HG02970 (cell line): ENCODE data around the gene SLC35F3.

ENCODE experiments used
- ATAC-seq: cut with Tn5 transposase; IDR thresholded peaks from one replicate; pipeline ENCODE4 v1.9.1; 2021; ENCODE audit warnings: mild to moderate bottlenecking, moderate library complexity, moderate number of reproducible peaks; ENCODE audit not compliant: unreplicated experiment, low FRiP score

The SLC35F3 gene

DNA sequence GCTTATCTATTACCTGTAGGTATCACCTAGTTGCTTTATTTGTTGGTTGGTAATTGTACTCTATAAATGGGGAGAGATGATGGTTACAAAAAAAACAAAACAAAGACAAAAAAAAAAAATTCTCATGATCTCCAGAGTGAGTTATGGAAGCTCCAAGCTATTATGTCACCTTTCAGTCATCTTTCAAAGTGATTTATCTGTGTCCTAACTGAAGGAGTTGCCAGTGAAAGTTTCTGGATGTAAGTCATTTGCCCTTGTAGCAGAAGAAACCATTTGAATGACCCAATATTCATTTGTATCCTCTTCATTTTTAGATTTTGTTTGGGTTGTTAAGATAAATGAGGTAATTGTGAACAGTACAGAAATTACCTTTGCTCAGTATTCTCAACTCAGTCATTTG, 3.6 kb downstream of the SLC35F3 start:
- ATAC-seq: no peak

DNA sequence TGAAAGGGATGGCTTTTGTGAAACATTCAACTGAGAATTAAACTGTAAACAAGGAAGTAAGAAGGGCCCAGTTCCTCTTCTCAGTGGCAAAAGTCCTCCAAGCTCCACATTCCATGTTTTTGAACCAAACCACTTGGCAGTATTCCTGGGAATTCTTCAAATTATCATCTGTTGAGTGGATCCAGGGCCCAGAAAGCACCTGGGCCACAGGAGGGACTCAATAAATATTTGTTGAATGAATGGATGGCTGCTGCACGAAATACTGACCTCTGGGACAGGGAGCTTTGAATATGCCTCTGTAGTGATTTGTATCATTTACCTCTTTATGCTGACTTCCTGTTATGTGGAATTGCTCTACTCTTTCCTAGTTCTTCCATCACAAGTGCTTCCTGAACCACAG, 4.7 kb downstream of the SLC35F3 start:
- ATAC-seq: no peak

DNA sequence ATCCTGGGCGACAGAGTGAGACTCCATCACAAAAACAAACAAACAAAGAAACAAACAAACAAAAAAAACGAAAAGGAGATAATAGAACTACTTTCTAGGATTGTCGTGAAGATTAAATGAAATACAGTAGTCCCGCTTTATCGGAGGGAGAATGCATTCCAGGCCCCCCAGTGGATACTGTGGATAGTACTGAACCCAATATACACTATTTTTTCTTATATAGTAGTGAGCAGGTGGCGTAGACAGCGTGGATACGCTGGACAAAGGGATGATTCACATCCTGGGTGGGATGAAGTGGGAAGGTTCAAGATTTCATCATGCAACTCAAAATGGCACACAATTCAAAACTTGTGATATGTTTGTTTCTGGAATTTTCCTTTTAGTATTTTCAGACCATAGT, 8.0 kb downstream of the SLC35F3 start:
- ATAC-seq: no peak

DNA sequence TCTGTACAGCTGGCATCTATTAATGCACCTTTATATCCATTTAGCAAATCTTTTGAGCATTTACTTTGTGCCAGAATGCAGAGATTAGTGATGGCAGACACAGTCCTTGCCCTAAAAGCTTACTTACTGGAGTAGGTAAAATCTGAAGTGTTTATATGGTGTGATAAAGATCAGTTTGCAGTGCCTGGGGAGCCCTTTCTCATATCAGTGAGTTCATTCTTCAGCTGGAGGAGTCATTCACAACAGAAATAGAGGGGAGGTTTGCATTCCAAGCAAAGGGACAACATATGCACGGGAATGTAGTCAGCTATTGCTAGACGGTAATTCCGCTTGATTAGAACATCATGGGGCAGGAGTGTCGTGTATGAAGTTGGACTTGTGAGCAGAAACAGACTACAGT, 8.4 kb downstream of the SLC35F3 start:
- ATAC-seq: no peak

DNA sequence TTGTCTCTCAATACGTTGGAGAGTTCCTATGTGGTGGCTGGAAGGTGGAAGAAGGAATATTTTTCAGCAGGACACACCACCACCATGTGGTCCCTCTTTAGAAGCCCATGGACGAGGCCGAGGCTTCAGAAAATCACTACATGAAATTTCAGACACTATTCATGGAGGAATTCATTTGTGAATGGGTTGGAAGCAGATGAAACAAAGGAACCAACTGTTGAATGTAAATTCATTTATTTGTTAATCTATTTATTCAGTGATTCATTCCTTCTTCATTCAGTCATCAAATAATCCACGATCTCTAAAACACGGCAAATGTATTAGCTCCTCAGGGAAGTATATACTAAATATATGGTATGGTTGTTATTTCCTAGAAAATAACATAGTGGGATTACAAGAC, 12.2 kb downstream of the SLC35F3 start:
- ATAC-seq: no peak

DNA sequence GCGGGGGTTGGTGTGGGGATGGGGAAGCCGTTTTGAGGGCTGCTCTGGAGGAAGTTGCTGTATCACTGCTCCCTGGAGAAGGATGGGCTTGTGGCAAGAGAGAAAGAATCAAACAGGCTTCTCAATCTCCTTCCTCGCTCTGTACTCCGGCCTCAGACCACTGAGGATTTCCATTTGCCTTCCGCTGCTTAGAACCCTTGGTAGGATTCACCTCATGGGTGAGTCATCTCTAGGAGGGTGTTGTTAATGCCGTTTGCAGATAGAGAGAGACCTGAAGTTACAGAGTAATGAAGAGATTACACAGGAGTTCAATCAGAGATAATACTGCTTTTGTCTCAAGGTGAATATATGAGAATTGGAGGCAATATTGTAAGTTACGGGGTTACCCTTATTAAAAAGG, 15.3 kb downstream of the SLC35F3 start:
- no peak for ATAC-seq

DNA sequence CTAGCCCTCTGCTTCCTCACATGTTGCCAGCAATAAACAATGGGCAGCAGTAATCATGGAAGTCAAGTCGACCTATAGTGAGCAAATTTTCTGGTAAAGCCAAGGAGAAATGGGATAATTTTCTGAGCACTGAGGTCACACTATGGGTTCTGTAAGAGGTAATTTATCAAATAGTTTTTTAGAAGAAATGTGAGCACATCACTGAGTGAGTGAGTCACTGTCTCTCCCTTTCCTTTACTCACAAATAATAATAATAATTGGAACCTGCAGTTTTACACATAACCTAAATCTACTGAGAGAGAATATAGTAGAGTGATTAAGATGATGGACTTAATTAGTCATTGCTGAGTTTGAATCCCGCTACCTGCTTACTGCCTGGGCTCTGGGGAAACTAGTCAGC, 23.6 kb downstream of the SLC35F3 start:
- no peak for ATAC-seq

DNA sequence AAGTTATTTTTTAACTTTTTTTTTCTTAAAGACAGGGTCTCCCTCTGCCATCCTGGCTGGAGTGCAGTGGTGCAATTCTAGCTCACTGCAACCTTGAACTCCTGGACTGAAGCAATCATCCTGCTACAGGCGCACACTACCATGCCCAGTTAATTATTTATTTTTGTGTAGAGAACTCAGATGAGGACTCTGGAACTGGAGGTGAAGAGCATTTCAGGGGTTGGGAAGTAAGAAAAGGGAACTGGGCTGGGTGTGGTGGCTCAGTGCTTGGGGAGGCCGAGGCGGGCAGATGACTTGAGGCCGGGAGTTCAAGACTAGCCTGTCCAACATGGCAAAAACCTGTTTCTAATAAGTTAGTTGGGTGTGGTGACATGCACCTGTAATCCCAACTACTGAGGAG, 28.9 kb downstream of the SLC35F3 start:
- ATAC-seq: no peak

DNA sequence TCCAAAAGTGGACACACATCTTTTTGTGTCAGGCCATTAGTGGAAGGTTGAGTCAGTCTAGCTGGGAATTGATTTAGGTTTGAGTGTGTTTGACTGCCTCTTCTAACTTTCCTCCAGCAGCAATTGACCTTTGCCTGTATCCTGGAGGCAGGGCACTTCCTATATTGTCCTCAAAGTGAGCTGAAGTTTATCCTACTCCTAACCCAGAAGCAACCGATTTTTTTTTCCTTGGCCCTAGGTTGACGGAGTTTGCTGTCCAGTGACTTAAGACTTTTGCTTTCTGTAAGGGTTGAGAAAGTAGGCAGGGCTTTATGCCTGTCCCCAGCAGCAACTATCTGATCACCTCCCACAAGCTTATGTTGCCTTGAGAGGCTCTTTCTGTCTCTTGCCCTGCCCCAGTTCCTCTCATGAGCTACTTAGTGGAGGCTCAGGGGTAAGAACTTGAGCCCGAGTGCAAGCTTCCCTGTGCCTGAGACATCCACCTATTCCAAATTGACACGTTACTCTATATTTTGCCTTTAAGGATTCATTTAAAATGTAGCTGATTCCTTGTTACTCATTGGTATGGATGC, 30.9 kb downstream of the SLC35F3 start:
- no peak for ATAC-seq

DNA sequence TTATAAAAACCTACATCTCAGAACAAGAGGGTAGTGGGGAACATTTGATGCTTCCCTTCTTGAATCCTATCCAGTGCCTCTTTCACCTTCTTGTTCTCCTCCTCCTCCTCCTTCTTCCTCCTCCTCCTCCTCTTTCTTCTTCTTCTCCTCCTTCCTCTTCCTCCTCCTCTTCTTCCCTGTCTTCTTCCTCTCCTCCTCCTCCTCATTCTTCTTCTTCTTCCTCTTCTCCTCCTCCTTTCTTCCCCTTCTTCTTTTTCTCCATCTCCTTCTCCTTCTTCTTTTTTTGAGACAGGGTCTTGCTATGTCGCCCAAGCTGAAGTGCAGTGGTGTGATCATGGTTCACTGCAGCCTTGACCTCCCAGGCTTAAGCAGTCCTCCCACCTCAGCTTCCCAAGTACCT, 31.9 kb downstream of the SLC35F3 start:
- no peak for ATAC-seq

DNA sequence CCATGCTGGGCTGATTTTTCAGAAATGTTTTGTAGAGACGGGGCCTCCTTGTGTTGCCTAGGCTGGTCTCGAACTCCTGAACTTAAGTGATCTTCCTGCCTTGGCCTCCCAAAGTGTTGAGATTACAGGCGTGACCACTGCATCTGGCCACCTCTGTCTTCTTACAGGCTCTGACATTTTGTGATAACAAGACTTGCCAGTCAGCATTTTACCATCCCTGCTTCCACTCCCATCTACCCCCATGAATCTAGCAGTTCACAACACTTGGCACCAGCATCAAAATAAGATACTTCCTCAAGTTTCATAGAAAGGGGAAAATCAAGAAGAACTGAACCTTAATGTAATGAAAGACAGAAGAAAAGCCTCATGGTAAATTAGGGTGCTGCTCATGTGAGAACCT, 32.4 kb downstream of the SLC35F3 start:
- no peak for ATAC-seq

DNA sequence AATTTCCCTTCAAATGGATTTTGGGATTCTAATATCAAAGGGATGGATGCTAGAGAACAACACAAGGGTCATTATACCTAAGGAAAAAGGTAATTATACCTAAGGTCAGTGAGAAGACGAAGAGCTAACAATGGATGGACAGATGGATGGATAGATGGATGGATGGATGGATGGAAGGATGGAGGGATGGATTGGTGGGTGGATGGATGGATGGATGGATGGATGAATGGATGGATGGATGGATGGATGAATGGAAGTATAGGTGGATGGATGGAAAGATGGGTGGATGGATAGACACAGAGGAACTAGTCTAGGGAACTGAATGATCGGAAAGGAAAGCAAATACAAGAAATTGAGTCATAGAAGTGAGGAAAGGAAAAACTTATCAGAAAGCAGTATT, 34.0 kb downstream of the SLC35F3 start:
- no peak for ATAC-seq

DNA sequence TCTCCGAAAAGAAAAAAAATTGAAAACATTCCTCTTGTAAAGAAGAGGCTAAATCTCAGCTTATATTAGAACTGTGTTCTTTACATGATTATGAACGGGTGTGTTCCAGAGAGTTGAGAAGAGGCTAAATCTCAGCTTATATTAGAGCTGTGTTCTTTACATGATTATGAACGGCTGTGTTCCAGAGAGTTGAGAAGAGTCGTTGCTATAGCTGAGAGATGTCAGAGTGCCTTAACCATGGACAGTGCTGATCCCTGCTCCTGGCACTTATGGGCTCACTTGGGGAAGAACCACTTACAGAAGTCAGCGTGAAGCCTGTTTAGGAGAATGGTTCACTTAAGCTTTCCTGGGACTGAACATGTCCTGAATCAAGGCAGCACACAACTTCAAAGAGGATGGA, 35.0 kb downstream of the SLC35F3 start:
- ATAC-seq: no peak

DNA sequence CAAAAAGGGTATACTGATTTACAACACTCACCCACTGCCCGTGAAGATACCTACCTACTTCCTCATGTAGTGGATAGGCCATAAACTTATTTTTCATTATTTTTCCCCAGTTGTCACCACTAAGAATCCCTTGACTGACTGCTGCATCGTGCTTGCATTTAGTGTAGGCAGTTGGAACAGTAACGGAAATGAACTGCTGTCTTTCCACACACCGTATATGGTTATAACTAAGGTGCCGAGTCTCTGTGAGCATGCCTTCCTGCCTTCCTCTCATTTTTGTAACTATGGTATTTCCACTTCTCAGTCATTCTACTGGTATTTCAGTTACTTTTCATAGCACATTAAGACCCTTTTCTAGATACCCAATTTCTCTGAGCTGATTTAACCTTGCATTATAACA, 36.4 kb downstream of the SLC35F3 start:
- no peak for ATAC-seq

DNA sequence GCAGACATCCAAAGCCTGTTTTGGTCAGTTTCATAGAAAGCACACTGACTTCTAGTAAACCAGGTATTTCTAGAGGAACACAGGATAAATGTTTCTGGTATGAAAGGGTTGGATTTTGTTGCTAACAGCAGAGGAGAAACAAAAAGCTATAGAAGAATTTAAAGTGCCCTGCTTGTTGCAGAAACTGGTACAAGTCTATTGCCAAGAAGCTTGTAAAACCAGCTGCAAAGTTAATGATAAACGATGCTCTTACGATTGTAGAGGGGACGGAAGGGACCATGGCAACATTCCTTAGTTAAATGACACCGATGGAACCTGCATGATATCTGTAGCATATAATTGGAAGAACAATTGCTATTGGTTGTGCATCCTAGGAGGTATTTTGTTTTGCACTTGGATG, 40.1 kb downstream of the SLC35F3 start:
- no peak for ATAC-seq

DNA sequence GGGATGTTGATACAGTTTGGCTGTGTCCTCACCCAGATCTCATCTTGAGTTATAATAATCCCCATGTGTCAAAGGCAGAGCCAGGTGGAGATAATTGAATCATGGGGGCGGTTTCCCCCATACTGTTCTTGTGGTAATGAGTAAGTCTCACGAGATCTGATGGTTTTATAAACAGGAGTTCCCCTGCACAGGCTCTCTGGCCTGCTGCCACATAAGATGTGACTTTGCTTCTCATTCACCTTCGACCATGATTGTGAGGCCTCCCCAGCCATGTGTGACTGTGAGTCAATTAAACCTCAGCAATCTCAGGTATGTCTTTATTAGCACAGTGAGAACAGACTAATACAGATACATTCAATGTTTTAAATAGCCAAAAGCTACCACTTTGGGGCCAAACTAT, 41.1 kb downstream of the SLC35F3 start:
- no peak for ATAC-seq

DNA sequence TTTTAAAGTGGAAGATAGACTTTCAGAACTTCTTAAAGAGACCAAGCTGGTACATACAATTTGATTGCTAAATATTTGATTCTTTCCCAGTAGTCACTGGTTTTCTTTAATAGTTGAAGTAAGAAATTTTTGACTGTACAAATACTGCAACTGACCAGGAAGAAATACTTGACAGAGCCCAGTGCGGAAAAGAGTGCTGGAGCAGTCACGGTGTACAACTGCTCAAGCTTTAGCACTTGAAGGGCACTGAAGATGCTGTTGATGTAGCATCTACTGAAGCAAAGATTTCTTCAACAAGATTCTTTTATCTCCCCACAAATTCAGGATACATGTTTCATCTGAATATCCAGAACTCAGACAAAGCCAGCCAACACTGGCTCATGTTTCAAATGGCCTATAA, 41.5 kb downstream of the SLC35F3 start:
- no peak for ATAC-seq

DNA sequence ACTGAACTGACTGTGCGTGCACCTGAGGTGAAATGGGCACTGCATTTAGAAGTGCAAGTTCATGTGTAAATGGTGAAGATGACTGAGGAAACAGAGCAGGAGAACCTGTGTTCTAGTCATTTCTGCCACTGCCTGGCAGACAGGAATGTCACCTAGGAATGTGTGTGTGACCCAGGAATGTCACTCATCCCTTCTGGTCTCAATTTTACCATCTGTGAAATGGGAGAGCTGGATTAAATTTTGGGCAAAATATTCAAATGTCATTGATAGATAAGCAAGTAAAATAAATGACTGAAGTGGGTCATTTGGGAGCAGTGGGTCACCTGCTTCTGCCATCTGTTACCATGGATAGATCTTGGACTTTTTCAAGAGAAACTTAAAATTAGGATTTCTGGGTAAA, 42.2 kb downstream of the SLC35F3 start:
- ATAC-seq: no peak

DNA sequence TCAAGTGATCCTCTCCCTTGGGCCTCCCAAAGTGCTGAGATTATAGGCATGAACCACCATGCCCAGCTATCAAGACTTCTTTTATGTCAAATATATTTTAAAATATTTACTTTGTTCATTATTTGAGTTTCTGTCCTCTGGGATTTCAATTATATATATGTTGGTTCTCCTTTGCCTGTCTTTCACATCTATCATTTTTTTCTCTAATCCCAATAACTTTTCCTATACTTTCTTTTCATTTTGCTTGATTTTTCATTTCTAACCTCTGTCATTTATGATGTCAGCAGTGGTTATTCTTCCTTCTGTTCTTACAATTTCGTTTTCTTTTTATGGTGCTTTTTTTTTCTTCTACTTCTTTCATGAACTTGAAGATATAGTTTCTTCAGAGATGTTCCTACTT, 47.3 kb downstream of the SLC35F3 start:
- no peak for ATAC-seq

DNA sequence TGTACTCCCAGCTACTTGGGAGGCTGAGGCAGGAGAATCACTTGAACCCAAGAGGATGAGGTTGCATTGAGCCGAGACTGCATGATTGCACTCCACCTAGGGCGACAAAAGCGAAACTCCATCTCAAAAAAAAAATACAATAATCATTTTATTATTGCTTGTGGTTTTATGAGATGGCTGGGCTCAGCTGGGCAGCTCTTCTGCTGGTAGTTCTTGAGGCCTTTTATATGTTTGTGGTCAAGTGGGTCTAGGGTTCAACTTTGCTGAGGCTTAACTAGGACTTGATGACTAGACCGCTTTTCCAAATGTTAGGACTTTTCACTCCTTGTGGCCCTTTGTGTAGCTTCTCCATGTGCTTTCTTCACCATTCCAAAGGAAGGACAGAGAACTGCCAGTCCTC, 53.2 kb downstream of the SLC35F3 start:
- no peak for ATAC-seq

DNA sequence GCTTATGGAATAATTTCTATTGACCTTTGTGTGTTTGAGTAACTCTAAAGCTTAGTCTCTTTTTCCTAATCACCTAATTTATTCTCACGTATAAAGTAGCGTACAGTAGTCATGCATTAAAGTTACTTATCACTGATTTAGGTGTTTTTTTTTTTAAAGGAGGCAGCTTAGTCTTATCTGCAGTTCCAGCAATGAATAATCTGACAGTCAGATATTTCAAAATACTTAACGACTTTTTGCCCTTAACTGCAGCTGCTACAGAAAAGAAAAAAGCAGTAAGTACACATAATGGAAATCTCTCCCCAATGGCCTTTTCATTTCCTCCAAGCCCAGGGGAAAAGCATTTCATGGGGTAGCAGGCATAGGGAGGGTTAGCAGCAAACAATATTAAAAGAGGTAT, 54.6 kb downstream of the SLC35F3 start:
- ATAC-seq: no peak

DNA sequence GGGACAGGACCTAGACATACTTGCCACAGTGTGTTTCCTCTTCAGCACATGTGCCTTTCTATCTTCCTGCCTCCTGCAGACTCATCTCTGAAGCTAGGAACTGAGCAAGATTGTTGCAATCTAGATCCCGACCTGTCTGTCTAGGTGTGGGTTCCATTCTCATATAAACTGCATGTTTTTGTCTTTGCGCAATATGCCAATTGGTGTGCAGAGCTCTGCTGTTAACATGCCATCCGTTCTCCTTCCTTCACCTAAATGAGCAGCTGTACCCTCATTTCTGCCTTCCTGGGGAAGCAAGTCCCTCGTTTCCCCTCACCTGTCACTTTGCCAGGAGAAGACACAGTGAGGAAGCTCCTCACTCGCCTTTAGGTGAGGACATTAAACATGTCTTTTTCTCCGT, 55.5 kb downstream of the SLC35F3 start:
- ATAC-seq: no peak

DNA sequence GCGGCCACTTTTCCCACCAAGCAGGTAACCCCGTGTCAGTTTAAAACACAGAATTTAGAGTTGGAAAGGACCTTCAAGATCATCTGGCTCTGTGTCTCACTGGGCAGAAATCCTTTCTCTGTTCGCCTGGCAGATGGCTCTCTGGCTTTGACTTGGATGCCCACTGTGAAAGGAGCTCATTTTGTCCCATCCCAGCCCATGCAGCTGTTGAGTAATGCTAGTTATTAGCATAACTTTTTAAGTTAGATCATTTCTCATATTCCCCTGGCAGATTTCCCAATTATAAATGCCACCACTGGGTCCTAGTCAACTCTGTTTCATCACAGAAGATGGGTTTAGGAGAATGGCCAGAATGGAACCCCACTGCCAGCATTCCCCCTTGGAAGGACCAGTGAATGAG, 55.9 kb downstream of the SLC35F3 start:
- no peak for ATAC-seq
